UCSD-AML1 (cell line): ENCODE measurements around the gene LRRC2.
"Not testable (repeated sequence)": the region's sequence is repeated elsewhere in the genome, so short reads cannot be mapped to it uniquely, and the experiment has no call there.

Source experiments
- DNase-seq: peaks from one replicate; lab custom pipeline; 2025; ENCODE audit not compliant: unreplicated experiment; lab: John Stamatoyannopoulos, UW

The LRRC2 gene, protein sequence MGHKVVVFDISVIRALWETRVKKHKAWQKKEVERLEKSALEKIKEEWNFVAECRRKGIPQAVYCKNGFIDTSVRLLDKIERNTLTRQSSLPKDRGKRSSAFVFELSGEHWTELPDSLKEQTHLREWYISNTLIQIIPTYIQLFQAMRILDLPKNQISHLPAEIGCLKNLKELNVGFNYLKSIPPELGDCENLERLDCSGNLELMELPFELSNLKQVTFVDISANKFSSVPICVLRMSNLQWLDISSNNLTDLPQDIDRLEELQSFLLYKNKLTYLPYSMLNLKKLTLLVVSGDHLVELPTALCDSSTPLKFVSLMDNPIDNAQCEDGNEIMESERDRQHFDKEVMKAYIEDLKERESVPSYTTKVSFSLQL

DNA sequence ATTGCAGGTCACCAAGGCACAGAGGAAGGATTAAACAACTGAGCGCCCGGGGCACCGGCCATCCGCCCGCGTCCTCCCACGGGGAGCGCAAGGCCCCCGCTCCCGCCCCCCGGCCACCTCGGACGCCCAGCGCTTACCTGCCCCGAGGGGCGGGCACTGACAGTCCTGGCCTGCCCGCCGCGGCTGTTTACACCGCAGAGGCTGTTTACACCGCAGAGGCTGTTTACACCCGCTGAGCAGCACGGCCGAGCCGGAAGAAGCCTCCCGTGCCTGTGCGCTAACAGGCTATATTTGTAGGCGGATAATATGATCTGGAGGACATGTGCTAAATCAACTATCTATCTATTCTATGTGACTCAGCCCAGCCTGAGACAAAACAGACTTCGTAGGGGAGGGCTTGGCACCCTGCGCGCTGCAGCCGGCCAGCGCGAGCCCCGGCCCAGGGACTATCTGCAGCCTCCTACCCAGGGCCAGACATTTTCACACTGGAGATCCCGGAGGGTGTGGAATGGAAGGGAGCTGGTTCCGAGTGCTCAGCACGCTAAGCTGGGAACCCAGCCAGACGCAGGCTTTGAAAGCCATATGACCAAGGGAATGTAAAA, at the start of gene LRRC2:
Gene LRRC2, minus strand, starts transcription at position 263 of the 602 bp plus-strand sequence. CDS start 14,711 bp downstream, outside the sequence.
- DNase-seq: no peak

- DNase-seq: no peak
These were observed 49.1 kb upstream of the LRRC2 start for GRCh38 chr3:46615050-46615775.

DNA sequence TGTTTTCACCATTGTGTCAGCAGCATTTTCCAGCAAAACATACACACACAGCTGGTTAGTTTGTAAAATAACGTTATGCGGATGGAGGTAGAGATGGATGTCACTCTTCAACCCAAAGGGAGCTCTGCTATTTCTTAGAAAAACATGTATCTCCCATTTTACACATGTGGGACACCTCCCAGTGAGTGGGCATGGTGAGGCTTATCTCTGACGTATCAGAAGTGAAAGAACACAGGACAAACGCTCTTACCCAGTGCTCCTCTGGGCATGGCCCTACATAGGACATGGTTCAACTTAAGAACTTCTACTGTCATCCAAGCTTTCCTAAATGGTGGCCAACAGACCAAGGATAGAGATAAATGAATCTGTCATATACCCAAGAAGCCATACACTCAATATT, 48.3 kb upstream of the LRRC2 start:
- no peak for DNase-seq

DNA sequence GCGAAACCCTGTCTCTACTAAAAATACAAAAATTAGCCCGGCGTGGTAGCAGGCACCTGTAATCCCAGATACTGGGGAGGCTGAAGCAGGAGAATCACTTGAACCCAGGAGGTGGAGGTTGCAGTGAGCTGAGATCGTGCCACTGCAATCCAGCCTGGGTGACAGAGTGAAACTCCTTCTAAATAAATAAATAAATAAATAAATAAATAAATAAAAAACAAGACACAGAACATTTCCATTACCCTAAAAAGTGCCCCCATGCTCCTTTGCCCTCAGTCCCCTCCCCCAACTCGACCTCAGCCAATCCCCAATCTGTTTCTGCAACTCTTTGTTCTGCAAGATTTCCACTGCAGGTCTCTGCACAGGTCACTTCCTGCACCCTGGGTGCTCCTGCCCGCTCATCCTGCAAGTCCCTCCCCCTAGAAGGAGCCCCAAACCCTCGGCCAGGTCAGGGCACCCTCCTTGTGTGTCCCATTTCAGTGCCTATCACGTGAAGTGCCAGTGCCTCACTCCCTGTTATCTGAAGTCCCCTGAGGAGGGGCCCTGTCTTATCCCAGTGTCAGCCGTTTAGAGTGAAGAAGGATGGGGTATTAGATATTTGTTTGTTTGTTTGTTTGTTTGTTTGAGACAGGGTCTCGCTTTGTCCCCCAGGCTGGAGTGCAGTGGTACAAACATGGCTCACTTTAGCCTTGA, 47.4 kb upstream of the LRRC2 start:
- no peak for DNase-seq

DNA sequence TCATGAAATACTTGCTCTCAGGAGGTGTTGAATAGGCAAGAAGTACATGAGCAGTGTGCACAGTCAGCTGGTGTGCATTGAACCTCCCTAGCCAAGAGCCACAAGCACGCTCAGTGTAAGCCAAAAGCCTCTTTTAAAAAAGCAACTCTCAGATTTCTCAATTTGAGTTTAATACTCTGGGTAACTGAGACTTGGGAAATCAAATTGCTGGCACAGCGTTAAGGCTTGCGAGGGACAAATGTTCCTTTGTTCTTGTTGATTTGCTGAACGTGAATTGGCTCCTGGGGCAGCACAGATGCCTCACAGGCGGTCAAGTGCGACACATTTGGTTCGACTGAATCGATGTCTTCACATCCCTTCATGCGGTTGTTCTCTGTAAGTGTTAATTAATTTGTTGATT, 46.2 kb upstream of the LRRC2 start, which contains the start of gene FAM240A:
Gene FAM240A, plus strand, starts transcription at position 202 of the 400 bp plus-strand sequence. Its CDS starts 159 bp downstream, at position 361.
- no peak for DNase-seq

DNA sequence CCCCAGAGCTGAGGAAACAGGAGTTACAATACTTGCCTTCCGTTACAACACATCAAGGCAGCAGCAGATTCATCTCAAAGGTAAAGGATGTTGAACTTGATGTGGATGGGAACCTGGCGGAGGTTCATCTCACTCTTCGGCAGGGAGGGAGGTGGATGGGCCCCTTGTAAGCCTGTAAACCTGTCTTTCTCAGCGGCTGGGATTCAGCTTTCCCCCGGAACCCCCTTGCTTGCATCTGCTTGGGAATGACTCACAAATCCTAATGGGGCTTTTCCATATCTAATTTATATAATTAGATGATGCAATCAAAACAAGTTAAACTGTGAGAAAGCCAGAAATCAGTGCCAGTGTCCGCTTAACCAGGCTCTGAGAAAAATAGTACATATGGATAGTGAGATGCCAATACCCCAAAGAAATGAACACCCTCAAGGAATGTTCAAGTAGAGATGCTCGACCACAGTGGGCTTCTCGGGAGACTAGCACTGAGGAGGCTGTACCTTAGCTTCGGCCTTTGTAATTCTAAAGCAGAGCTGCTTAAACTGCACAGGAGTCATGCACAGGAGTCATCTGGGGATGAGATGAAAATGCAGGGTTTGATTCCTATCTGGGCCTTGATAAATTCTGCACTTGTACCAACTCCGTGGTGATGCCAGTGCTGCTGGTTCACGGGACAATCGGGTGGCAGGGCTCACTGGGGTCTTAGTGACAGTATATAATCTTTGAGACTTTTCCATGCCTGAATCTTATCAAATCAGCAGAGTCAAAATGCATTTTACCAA, 44.0 kb upstream of the LRRC2 start:
- no peak for DNase-seq

DNA sequence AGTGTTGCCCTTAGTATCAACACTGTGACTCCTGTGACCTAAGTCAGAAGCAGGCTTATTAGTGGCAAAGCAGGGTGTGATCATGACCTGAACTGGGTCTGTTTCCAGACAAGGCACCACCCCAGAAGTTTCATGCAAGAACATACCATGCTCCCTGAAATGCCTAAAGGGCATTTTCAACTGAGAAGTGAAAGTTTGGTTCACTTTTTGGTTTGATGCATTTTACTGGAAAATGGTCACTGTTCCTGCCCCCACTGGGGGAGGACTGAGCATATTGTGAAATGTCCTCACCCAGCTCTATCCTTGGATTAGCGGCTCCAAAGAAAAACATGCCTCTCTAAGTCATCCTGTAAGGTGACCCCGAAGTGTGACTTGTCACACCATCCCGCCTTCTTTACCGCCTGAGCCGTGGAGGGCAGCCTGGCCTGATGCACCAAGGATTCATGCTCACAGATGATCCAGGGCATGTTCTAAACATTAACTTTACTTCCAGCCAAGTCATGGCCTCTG, 43.2 kb upstream of the LRRC2 start:
- no peak for DNase-seq

- peak; percentile 50 for DNase-seq
These were observed 41.5 kb upstream of the LRRC2 start for GRCh38 chr3:46607603-46608028.

DNA sequence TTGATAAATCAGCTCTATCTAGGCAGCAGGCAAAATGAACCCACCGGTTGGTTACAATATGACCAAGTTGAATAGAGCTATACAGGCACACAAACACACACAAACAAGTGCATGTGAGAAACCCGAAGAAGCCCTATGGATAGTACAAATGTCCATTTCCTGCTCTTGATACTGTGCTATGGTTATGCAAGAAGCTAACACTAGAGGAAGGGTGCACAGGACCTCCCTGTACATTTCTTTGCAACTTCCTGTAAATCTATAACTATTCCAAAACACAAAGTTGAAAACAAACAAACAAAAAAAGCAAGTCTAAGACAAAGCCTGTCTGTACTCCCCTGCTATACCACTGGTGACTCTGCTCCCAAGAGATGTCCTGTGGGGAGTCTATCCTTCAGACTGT, 38.0 kb upstream of the LRRC2 start:
- DNase-seq: no peak

GRCh38 chr3:46603446-46604046, 37.4 kb upstream of the LRRC2 start:
- no peak for DNase-seq

- no peak for DNase-seq
These were observed 33.5 kb upstream of the LRRC2 start for GRCh38 chr3:46599590-46599989.

DNA sequence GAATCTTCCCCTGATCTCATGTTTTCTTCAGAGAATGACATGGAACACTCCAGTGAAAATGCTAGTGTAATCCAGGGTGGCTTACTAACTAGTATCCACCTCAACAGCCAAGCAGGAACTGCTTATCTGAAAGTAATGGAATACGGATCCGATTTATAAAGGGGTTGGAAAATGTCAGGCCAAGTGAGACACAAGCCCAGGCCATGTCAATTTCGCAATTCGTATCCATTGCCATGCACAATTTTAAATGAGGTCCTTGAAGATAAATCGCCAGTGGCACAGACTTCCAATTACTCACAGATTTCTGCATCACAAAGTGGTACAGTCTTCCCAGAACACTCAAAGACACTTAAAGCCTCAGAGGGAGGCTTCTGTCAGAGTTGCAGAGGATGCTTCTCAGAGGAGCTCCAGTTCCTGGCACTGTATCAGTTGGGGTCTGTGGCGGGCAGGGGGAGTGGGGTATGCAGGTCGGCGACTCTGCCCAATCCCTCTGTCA, 29.8 kb upstream of the LRRC2 start:
- DNase-seq: no peak

DNA sequence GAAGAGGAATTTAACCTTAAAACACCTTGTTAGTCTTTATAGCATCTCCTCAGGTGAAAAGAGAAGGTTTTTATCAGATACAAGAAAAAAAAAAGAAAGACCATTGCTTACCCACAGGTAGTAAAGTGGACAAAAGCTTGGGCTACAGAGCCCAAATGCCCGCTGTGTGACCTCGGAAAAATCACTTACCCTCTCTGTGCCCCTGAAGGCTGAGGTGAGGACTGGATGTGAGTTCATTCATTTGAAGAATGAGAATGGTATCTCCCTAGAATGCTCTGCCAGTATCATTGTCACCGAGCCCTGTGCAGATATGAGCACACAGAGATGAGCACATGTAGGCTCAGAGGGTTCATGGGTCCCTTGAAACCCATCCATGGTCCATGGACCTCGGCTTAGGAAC, 28.6 kb upstream of the LRRC2 start:
- no peak for DNase-seq

- DNase-seq: no peak
These were observed 27.9 kb upstream of the LRRC2 start for GRCh38 chr3:46593979-46594378.

DNA sequence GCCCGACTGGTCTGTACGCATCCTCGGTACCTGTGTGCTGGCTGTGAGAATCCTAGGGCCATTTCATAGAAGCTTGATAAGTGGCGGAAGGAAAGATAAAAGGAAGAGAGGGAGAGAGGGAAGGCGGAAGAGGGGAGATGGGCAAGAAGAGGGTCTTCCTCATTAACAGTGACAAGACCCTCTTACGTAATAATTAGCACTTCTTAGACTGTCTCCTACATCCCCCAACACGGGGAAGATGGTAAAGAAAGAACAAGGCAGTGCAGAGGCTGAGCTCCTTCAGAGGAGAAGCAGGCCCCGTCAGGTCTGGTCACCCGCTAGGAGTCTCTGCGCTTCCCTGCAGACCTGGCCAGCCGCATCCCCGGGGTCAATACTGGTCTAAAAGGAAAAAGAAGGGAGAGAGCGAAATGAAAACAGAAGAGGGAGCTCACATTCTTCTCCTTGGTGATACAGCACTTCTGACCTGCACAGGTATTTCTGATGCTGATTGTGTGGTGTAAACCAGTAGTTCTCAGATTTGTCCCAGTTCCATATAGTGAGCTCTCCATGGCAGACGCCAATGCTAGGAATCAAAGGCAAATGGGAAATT, 27.3 kb upstream of the LRRC2 start:
- DNase-seq: no peak

DNA sequence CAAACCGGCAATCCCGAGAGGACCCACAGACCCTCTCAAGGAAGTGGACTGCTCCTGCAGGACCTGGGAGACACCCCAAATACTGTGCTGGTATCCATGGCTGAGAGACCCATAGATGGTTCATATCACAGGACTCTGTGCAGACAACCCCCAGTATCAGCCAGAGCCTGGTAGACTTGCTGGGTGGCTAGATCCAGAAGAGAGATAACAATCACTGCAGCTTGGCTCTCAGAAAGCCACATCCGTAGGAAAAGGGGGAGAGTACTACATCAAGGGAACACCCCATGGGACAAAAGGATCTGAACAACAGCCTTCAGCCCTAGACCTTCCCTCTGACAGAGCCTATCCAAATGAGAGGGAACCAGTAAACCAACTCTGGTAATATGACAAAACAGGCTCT, 21.2 kb upstream of the LRRC2 start:
- DNase-seq: not testable (repeated sequence)

- DNase-seq: no peak
These were observed 20.7 kb upstream of the LRRC2 start for GRCh38 chr3:46586738-46587246.

DNA sequence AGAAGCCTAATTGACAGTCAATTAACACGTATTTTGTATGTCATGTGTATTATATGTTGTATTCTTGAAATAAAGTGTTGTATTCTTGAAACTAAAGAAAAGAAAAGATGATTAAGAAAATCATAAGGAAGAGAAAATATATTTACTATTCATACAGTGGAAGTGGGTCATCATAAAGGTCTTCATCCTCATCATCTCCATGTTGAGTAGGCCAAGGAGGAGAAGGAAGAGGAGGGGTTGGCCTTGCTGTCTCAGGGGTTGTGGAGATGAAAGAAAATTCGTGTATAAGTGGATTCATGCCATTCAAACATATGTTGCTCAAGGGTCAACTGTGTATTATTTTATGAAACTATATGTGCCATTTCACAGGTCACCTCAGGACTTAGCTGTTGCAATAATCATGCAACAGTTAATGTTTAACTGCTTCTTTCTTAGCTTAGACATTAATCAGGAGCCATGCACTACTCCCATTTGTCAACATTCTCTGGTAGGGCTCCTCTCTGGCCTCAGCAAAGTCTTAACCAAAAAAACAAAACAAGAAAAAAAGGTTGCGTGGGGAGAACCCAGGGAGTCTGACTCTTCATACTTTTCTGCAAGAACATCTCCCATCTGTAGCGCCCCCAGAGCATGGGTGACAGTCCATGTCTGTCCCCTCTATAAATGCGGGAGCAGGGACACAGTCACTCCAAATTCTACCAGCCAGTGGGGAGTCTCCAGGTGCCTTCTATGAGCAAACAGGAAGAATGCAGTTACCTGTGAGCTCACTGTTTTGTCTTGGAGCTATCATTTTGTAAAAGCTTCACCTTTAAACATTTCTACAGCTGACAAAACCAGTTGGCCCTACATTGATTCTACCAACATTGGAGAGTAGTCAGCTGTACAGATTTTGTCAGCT, 19.9 kb upstream of the LRRC2 start:
- DNase-seq: no peak
